WI38 (cell line): ENCODE data around the gene CCDC138.

ENCODE experiments used
- H3K4me3 ChIP-seq: 2 replicates; pipeline ENCODE4 v1.5.1; 2011; ENCODE audit warnings: low read depth, mild to moderate bottlenecking, control low read depth, low read length
- TF ChIP-seq, protein P1 (sequence below): IDR thresholded peaks from 2 replicates; pipeline ENCODE4 v1.5.1; 2012; ENCODE audit warnings: low read depth, mild to moderate bottlenecking, control low read depth, low read length

CCDC138 gene

DNA sequence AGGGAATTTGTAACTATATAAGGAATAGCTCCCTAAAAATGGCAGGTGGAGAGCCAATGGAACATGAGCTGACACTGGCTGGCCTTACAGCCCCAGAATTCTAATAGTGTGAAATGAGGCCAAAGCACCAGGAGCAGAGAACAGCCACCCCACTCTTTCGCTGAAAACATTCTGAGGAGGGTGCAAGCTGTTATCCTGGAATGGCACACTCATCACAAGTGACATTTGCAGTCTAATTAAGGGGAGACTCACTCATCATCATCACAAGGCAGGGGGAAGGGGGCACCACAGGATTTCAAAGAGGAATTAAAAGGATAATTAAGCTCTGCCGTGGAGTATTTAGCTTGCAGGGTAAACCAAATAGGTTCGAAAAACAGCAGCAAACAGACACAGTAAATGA is 108.2 kb downstream of the CCDC138 start:
- H3K4me3 ChIP-seq = no peak overlapping the region

DNA sequence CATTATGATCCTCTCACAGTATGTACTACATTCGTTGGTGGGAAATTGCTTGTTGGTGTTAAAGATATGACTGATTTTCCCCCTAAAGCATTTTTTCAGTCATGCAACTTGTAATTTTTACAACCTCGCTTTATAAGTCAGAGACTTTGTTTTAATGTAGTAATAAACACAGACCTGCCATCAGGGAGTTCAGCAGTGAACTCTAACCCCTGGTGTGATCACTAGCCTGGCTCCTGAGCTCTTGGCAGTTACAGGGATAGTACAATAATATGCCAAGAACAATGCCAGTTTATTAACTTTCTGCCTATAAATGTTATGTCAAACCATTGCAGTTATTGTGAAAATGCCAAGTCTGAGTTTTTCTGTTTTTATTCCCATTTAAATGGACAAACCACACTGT is 108.6 kb downstream of the CCDC138 start:
- TF ChIP-seq, protein P1, sequence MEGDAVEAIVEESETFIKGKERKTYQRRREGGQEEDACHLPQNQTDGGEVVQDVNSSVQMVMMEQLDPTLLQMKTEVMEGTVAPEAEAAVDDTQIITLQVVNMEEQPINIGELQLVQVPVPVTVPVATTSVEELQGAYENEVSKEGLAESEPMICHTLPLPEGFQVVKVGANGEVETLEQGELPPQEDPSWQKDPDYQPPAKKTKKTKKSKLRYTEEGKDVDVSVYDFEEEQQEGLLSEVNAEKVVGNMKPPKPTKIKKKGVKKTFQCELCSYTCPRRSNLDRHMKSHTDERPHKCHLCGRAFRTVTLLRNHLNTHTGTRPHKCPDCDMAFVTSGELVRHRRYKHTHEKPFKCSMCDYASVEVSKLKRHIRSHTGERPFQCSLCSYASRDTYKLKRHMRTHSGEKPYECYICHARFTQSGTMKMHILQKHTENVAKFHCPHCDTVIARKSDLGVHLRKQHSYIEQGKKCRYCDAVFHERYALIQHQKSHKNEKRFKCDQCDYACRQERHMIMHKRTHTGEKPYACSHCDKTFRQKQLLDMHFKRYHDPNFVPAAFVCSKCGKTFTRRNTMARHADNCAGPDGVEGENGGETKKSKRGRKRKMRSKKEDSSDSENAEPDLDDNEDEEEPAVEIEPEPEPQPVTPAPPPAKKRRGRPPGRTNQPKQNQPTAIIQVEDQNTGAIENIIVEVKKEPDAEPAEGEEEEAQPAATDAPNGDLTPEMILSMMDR = no peak
- no peak overlapping the region for H3K4me3 ChIP-seq

More for the DNA sequence above, 108.2 kb downstream of the CCDC138 start:
- TF ChIP-seq, protein P1 = no peak

DNA sequence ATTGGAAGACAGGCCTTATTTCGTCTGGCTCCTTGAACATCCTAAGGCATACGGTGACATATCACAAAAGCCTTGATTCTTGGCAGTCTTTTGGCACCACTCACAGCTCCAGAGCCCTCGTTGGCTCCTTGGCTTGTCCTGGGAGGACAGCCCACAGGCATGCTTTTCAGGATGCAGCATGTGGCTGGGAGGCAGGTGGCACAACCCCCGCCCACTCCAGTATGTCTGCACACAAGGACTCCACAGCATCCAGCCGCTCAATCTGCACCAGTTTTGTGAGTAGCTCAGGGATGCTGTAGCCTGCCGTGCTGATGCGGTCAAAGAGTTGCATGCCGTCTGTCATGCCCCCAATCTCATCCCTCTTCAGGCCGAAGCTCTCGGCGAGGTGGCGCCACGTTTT is 110.2 kb downstream of the CCDC138 start:
- no peak overlapping the region for H3K4me3 ChIP-seq
- TF ChIP-seq, protein P1 = no peak

DNA sequence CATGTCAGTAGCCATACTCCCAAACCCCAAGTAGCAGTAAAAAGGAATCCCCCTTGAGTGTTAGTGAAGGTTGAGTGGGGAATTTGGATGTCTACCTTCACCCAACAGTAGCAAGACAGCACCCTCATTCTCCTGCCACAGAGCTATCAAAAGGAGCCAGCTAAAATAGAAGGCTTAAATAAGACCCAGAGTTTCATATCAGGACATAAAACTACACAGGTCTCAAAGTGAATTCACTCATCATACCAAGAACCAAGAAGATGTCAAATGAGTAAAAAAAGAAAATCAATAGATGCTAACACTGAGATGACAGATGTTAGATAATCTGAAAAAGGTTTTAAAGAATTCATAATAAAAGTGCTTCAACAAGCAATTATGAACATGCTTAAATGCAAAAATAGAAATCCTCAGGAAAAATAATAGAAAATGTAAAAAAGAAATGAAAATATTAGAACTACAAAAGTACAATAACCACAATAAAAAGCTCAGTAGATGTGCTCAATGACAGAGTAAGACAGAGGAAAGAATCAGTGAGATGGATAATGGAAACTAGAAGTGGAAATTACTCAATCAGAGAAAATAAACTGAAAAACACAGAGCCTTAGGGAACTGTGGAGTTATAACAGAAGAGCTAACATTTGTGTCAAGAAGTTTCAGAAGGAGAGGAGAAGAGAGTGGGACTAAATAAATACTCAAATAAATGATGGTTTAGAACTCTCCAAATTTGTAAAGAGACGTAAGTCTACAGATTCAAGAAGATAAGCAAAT is 111.9 kb downstream of the CCDC138 start:
- TF ChIP-seq, protein P1 = no peak
- H3K4me3 ChIP-seq = no peak overlapping the region

DNA sequence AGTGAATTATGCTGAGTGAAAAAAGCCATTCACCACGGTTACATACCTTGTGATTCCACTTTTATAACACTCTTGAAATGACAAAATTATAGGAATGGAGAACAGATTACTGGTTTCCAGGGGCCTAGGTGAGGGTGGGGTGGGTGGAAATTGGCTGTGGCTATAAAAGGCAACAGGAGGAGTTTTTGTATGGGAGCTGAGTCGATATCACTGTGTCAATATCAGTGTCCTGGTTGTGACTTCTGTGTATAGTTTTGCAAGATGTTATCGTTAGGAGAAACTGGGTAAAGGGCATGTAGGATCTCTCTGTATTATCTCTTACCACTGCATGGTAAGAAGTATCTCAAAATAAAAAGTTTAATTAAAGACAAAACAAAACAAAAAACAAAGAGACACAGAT is 118.1 kb downstream of the CCDC138 start:
- TF ChIP-seq, protein P1 = no peak

DNA sequence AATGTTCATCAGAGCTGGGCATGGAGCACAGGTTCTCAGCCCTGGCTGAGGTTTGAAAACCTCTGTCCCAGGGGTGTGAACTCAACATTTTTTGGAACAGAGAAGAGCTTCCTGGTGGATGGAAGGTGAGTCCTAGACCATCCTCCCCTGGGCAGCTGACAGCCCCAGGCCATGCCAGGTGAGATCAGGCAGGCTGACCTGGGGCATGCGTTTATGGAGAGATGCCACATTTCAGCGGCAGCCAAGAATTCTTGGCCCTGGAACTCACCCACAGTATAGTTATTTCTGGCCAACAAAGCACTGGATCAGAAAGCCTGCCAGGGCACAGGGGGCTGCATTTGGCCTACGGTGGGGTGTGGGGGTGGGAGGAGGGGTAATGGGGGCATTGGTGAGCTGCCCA is 118.6 kb downstream of the CCDC138 start:
- H3K4me3 ChIP-seq = no peak overlapping the region
- TF ChIP-seq, protein P1 = no peak

More for the DNA sequence above, 118.1 kb downstream of the CCDC138 start:
- no peak overlapping the region for H3K4me3 ChIP-seq

DNA sequence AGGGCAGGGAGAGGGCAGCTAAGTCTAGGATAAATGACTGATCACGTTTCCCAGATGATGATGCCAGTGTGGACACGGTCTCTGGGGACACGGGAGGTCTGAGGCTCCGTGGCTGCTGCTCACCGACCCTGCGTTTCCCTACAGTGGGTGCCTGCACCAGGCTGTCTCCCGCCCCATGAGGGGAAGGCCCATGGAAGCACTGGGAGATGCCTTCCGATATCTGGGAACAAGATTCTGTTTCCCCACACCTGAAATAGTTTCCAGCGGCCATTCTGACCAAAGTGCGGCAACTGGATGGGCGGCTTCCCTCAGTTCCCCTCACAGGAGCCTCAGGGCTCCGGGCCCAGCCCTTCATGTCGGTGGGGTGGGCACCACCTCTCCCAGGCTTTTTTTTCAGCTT is 119.3 kb downstream of the CCDC138 start:
- H3K4me3 ChIP-seq = no peak overlapping the region
- TF ChIP-seq, protein P1 = no peak
